Stimulated activated CD8-positive, alpha-beta memory T cell treated with anti-CD3 and anti-CD28 coated beads, Interleukin-15, amount 100 ng/mL, for 1 hour (primary cell): ENCODE measurements around the gene GPR135.
A peak's percentile ranks its signal among the peaks of the same experiment; 100 is the strongest.

ENCODE experiments used
- DNase-seq: peaks from one replicate; pipeline ENCODE4 v3.0.0-alpha.2; 2020; ENCODE audit warnings: low read depth

Gene GPR135, protein sequence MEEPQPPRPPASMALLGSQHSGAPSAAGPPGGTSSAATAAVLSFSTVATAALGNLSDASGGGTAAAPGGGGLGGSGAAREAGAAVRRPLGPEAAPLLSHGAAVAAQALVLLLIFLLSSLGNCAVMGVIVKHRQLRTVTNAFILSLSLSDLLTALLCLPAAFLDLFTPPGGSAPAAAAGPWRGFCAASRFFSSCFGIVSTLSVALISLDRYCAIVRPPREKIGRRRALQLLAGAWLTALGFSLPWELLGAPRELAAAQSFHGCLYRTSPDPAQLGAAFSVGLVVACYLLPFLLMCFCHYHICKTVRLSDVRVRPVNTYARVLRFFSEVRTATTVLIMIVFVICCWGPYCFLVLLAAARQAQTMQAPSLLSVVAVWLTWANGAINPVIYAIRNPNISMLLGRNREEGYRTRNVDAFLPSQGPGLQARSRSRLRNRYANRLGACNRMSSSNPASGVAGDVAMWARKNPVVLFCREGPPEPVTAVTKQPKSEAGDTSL

GRCh38 chr14:59465316-59466135, at the start of gene GPR135:
Gene GPR135, minus strand, starts transcription at chr14:59465380. Its CDS starts 154 bp downstream, at chr14:59465226.
- no peak for DNase-seq

DNA sequence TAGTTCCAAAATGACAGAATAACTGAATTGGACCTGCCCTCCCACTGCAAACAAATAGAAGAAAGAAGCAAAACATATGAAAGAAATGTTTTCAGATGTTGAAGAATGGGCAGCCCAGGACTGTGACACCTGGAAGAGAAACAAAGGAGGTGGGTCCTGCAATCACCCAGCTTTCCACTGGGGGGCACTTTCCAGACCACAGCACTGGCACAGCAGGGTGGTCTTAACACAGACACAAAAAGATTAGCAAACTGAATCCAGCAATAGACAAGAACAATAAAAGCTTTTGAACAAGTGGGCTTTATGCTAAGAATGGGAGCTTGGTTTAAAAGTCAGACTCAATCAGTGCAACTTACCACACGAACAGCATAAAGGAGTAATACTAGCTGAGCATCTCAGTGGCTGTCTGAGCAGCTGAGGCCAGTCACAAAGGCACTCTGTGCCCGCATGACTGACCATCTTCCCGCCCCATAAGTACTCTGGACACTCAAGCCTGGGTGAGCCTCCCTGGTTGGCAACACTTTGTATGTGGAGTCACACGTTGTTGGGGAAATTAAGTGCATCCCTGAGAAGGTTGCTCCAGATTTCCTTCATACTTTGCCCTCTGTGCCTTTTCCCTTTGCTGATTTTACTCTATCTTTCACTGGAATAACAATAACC, 46.9 kb upstream of the GPR135 start:
- no peak for DNase-seq

GRCh38 chr14:59510966-59511365, 45.8 kb upstream of the GPR135 start:
- no peak for DNase-seq

- DNase-seq, result no peak
Observed at GRCh38 chr14:59510001-59510400, 44.8 kb upstream of the GPR135 start.

GRCh38 chr14:59509101-59509500, 43.9 kb upstream of the GPR135 start:
- DNase-seq, result no peak

- no peak for DNase-seq
Observed at GRCh38 chr14:59507752-59508103, 42.5 kb upstream of the GPR135 start.

DNA sequence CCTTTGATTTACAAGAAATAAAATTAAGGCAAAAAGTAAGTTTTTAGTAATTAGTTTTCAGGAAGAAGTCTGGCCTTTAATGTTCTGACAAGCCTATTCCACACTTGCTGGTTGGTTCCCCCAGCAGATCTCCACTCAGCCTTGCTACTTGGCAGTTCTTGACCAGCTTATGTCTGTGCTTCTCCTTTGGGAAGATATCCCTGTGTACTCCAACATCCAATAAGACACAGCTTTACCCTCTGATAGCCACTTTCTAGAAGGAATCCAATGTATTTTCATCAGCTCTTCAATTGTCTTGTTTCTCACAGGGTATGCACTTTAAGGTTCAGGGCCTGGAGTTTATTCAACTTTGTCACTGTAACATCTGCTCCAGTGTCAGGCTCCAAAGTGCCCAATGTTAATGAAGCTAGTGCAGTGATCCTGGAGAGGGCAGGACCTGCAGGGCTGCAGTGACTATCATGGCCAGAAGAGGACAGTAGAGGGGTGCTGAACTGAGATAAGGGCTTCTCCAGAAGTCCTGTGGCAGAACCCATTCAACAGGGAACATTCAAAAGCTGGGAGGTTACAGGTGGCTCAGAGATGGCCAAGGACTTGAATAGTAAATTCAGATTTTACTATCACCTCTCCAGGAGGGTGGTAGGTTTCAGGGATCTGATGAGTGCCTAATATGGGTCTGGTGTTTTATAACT, 42.0 kb upstream of the GPR135 start:
- DNase-seq, result peak; percentile 23

- no peak for DNase-seq
Observed at GRCh38 chr14:59503256-59503655, 38.1 kb upstream of the GPR135 start.

- no peak for DNase-seq
Observed at GRCh38 chr14:59500732-59501131, 35.6 kb upstream of the GPR135 start.

DNA sequence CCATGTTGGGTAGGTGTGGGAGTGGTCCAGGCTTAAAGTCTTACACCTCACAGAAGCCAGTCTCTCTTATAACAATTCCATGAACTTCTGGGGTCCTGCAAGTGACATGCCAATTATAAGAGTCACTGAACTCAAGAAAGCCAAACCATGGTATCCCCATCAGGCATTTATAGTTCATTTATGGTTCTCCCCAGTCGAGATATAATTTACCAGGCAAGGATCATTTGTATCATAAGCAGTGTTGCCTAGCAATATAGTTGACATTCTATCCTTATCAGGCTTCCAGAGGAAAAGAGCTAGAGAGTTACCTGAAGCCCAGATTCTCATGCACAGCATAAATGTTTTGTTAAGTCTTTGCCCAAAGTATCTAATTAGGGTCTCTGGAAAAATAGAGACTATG, 27.2 kb upstream of the GPR135 start:
- DNase-seq, result no peak

GRCh38 chr14:59490756-59491155, 25.6 kb upstream of the GPR135 start:
- no peak for DNase-seq

DNA sequence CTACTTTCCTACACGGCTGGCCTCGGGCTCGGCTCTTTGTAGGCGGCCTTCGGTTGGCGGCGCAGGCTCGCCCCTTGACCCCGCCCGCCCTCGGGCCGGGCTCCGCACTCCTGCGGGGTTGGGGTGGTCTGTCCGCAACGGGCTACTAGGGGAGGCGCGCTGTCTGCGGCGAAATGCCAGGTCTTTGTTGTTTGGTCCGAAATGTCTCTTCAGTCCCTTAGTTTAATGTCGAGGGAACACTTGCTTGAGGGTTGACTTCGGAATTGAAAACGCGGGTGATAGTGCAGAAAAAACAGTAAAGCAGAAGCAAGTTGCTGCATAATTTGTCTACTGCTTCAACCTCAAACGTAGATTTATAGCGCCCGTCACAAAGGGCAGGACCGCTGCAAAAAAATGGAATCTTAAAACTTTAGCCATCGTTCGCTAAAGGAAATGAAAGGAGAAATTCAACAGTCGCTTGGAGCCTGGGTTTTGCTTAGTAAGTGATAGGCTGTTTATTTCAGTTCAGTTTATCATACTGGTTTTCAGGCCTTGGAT, 19.5 kb upstream of the GPR135 start:
- DNase-seq, result no peak

GRCh38 chr14:59483819-59484638, 18.8 kb upstream of the GPR135 start, which contains the start of the genes JKAMP and L3HYPDH:
Gene JKAMP, plus strand, starts transcription at chr14:59484517. Its CDS starts 73 bp downstream, at chr14:59484590.
Gene L3HYPDH, minus strand, starts transcription at chr14:59484408. Its CDS starts 92 bp downstream, at chr14:59484316.
- peak; percentile 94 for DNase-seq

GRCh38 chr14:59483363-59483762, 18.2 kb upstream of the GPR135 start:
- DNase-seq, result no peak

GRCh38 chr14:59482541-59483331, 17.6 kb upstream of the GPR135 start:
- DNase-seq, result no peak

DNA sequence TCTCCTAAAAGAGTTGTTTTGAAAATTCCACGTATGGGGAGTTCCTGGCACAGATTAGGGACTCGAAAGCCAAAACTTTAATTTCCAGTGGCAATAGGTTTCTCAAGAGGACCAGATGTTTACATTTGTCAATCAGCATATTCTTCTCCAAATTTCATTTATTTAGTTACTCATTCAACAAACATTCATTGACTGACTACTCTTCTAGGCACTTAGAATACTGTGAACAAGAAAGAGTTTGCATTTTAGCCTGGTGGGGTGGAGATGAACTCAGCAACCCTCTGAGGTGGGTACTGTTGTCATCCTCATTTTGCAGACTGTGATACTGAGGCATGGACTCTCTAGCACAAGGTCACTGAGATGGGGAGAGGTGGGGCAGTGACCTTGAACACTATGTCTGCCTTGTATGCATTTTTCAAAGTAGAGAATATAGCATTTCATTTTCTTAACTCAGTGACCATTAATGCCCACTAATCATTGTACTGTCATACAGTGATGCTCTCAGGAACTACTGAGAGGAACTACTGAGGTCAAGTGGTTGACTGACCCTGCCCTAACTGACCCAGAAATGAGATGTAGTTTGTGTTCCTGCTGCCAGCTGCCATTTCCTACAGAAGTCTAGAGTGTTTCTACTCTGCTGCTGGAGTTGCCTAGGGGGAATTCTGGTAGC, 16.8 kb upstream of the GPR135 start:
- no peak for DNase-seq

- no peak for DNase-seq
Observed at GRCh38 chr14:59481407-59481806, 16.2 kb upstream of the GPR135 start.

- DNase-seq, result no peak
Observed at GRCh38 chr14:59480166-59480565, 15.0 kb upstream of the GPR135 start.

GRCh38 chr14:59478540-59478939, 13.4 kb upstream of the GPR135 start:
- DNase-seq, result no peak
